Glutamatergic neuron (in vitro differentiated cells): Measurements from ENCODE around the gene WWP2. TPM values are rescaled to one million over a fixed set of nuclear protein-coding genes. Genes with fewer than 3 reads are reported as not detected.
A peak's percentile ranks its signal among the peaks of the same experiment; 100 is the strongest.

ENCODE experiments used
- DNase-seq: peaks from one replicate; pipeline ENCODE4 v3.0.0; 2022
- H3K27ac Mint-ChIP-seq: one replicate; pipeline ENCODE4 v1.8.0; 2020; ENCODE audit warnings: mild to moderate bottlenecking, mixed read lengths, inconsistent platforms; ENCODE audit not compliant: unreplicated experiment
- H3K27me3 Mint-ChIP-seq: one replicate; pipeline ENCODE4 v1.8.0; 2020; ENCODE audit warnings: mild to moderate bottlenecking, moderate library complexity, mixed read lengths, inconsistent platforms; ENCODE audit not compliant: unreplicated experiment
- H3K36me3 Mint-ChIP-seq: one replicate; pipeline ENCODE4 v1.8.0; 2020; ENCODE audit warnings: mild to moderate bottlenecking, mixed read lengths, inconsistent platforms; ENCODE audit not compliant: unreplicated experiment
- H3K4me1 Mint-ChIP-seq: one replicate; pipeline ENCODE4 v1.8.0; 2020; ENCODE audit warnings: mild to moderate bottlenecking, low read depth, mixed read lengths, inconsistent platforms; ENCODE audit not compliant: unreplicated experiment
- H3K4me3 Mint-ChIP-seq: one replicate; pipeline ENCODE4 v1.8.0; 2020; ENCODE audit warnings: mild to moderate bottlenecking, mixed read lengths, inconsistent platforms; ENCODE audit not compliant: unreplicated experiment
- H3K9me3 Mint-ChIP-seq: one replicate; pipeline ENCODE4 v1.8.0; 2020; ENCODE audit warnings: mild to moderate bottlenecking, moderate library complexity, mixed read lengths, inconsistent platforms; ENCODE audit not compliant: unreplicated experiment
- total RNA-seq: library from RNA; stranded (reverse); fragmentation: NEBNext Ultra II Directional; extraction: Animal tissue kit (Norgen Biotek cat#: 25700); gene quantifications from one replicate; pipeline ENCODE4 v1.2.1, GENCODE V29; 2021; ENCODE audit not compliant: unreplicated experiment
- TF ChIP-seq, protein P1 (sequence below): fragments of 200-600 bp; sonication (generic); IDR thresholded peaks from one replicate; pipeline ENCODE4 v1.5.0; 2021; ENCODE audit not compliant: partially characterized antibody, unreplicated experiment

The WWP2 gene
- total RNA-seq, 1 donor from 2014 or later: 46.8 TPM

DNA sequence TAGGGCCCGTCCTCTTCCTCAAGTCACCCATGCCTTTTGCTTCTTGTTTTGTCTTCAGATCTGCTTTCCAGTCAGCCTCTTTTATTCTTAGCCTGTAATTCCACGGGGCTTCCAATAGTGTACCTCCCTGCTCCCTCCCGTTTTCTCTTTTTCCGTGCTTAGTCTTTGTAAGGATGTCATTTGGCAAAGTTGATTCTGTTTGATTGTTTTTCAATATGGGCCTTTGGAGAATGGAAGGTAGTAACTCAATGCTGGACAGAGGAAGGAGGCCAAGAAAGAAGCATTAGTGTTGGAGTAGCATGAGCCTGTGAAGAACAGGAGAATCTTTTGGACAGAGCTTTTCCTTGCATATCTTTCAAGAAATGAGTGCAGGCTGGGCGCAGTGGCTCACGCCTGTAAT lies 6.5 kb downstream of the WWP2 start:
- Mint-ChIP-seq H3K4me3 (no peak overlapping the region), H3K9me3 (no peaks in the 10 kb centered on the region), H3K27ac (peak overlapping the region; percentile 1), H3K36me3 (peaks cover 7% of the 10 kb centered on the region), H3K4me1 (no peaks in the 10 kb centered on the region), H3K27me3 (no peaks in the 10 kb centered on the region)
- TF ChIP-seq, protein P1, sequence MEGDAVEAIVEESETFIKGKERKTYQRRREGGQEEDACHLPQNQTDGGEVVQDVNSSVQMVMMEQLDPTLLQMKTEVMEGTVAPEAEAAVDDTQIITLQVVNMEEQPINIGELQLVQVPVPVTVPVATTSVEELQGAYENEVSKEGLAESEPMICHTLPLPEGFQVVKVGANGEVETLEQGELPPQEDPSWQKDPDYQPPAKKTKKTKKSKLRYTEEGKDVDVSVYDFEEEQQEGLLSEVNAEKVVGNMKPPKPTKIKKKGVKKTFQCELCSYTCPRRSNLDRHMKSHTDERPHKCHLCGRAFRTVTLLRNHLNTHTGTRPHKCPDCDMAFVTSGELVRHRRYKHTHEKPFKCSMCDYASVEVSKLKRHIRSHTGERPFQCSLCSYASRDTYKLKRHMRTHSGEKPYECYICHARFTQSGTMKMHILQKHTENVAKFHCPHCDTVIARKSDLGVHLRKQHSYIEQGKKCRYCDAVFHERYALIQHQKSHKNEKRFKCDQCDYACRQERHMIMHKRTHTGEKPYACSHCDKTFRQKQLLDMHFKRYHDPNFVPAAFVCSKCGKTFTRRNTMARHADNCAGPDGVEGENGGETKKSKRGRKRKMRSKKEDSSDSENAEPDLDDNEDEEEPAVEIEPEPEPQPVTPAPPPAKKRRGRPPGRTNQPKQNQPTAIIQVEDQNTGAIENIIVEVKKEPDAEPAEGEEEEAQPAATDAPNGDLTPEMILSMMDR: no peak
- DNase-seq: no peak

DNA sequence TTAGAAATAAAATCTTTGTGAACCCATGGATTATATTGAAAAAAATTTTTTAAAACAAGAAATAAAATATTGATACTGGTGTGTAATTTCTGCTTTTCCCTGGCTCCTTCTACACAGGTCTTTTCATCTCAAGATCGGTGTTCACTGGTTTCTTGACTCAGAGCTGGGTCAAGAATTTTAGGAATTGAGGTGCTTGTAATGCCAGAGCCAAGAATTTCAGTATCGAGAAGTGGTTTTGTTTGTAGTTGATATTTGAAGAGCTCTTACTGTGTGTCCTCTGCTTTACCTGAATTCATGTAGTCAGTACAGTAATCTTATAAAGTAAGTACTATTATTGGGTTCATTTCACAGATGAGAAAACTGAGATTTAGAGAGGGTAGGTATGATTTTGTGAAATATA lies 7.3 kb downstream of the WWP2 start:
- Mint-ChIP-seq H3K4me3 (no peak overlapping the region), H3K9me3 (no peaks in the 10 kb centered on the region), H3K36me3 (peaks cover 7% of the 10 kb centered on the region), H3K27me3 (no peaks in the 10 kb centered on the region), H3K27ac (no peak overlapping the region), H3K4me1 (no peaks in the 10 kb centered on the region)
- TF ChIP-seq, protein P1: no peak
- DNase-seq: no peak

DNA sequence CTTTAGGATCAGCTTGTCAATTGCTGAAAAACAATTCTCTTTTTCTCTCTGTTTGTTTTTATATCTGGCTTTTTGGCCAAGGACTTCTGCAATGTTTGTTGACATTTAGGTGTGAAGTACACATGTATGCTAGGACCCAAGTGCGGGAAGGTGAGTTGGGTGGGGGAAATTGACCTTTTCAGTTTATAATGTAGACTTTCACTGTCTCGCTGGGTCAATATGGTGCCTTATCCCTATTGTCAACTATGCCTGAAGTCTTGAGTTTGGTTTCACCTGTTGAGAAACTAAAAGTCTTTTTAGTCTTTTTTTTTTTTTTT lies 9.5 kb downstream of the WWP2 start:
- Mint-ChIP-seq H3K4me3 (no peak overlapping the region), H3K36me3 (peaks cover 7% of the 10 kb centered on the region), H3K27me3 (no peaks in the 10 kb centered on the region), H3K27ac (no peak overlapping the region), H3K4me1 (no peaks in the 10 kb centered on the region), H3K9me3 (peaks cover 2% of the 10 kb centered on the region)
- TF ChIP-seq, protein P1: no peak
- DNase-seq: no peak

- TF ChIP-seq, protein P1: no peak
- Mint-ChIP-seq H3K4me3 (no peak overlapping the region), H3K36me3 (no peaks in the 10 kb centered on the region), H3K27ac (no peak overlapping the region), H3K9me3 (peaks cover 2% of the 10 kb centered on the region), H3K4me1 (no peaks in the 10 kb centered on the region), H3K27me3 (no peaks in the 10 kb centered on the region)
- DNase-seq: no peak
Observed at GRCh38 chr16:69773260-69773947, 11.3 kb downstream of the WWP2 start.

GRCh38 chr16:69775563-69775962 lies 13.4 kb downstream of the WWP2 start:
- Mint-ChIP-seq H3K9me3 (peaks cover 2% of the 10 kb centered on the region), H3K4me1 (no peaks in the 10 kb centered on the region), H3K27me3 (no peaks in the 10 kb centered on the region), H3K36me3 (no peaks in the 10 kb centered on the region), H3K27ac (no peak overlapping the region), H3K4me3 (no peak overlapping the region)
- DNase-seq: no peak
- TF ChIP-seq, protein P1: no peak
